Mucosa of descending colon (tissue), 3 donors: ENCODE results near the gene CAPN5. TPM values are rescaled to one million over a fixed set of nuclear protein-coding genes. Genes with fewer than 3 reads are reported as not detected.
A peak's percentile ranks its signal among the peaks of the same experiment; 100 is the strongest.

Experiments used
- ATAC-seq: fragments of 200-7000 bp; cut with Tn5 transposase; one replicate; pipeline ENCODE4 v1.9.1; 2020; ENCODE audit warnings: mild to moderate bottlenecking, moderate library complexity
- DNase-seq, 3 donors: peaks; one replicate each; pipeline ENCODE4 v3.0.0-alpha.2; 2020
- H3K36me3 ChIP-seq: fragments of 200-600 bp; one replicate; pipeline ENCODE4 v1.8.0; 2021; ENCODE audit warnings: low read depth, mild to moderate bottlenecking
- H3K4me1 ChIP-seq: fragments of 200-600 bp; one replicate; pipeline ENCODE4 v1.8.0; 2021; ENCODE audit warnings: low read depth, mild to moderate bottlenecking
- H3K4me3 ChIP-seq: fragments of 200-600 bp; one replicate; pipeline ENCODE4 v1.8.0; 2021; ENCODE audit warnings: mild to moderate bottlenecking
- H3K9me3 ChIP-seq: fragments of 200-600 bp; one replicate; pipeline ENCODE4 v1.8.0; 2021; ENCODE audit warnings: mild to moderate bottlenecking
- intact Hi-C, 2 donors: fragments of 100-400 bp; cut with DNase I in 1 of 2; cut with micrococcal nuclease in 1 of 2; formaldehyde crosslinking; loops; one replicate each; pipeline versions ENCODE4 v1.11.0 to v1.11.1; 2022; cut with DNase I, micrococcal nuclease
- total RNA-seq, 3 donors: library from RNA; stranded (reverse); fragmentation: NEBNext Ultra II Directional in 2 of 3; extraction: Animal tissue kit (Norgen Biotek cat#: 25700) in 2 of 3; gene quantifications; one replicate each; pipeline versions ENCODE4 v1.2.1 to v1.2.4, GENCODE V29; 2021 to 2023
- TF ChIP-seq, protein P1 (sequence below): fragments of 200-600 bp; IDR thresholded peaks from one replicate; pipeline ENCODE4 v1.8.0; 2022; ENCODE audit warnings: antibody characterized with exemption, mild to moderate bottlenecking
- donor health status: DM: no; HTN: no; CAD: no; lungs with moderate emphysema.
- donor health status: DM: no; HTN: no; CAD: no.
- donor health status: DM: no; HTN: yes; CAD: no.

CAPN5 gene
- total RNA-seq, 3 donors from 2014 or later: 142 to 351 (median 253) TPM

DNA sequence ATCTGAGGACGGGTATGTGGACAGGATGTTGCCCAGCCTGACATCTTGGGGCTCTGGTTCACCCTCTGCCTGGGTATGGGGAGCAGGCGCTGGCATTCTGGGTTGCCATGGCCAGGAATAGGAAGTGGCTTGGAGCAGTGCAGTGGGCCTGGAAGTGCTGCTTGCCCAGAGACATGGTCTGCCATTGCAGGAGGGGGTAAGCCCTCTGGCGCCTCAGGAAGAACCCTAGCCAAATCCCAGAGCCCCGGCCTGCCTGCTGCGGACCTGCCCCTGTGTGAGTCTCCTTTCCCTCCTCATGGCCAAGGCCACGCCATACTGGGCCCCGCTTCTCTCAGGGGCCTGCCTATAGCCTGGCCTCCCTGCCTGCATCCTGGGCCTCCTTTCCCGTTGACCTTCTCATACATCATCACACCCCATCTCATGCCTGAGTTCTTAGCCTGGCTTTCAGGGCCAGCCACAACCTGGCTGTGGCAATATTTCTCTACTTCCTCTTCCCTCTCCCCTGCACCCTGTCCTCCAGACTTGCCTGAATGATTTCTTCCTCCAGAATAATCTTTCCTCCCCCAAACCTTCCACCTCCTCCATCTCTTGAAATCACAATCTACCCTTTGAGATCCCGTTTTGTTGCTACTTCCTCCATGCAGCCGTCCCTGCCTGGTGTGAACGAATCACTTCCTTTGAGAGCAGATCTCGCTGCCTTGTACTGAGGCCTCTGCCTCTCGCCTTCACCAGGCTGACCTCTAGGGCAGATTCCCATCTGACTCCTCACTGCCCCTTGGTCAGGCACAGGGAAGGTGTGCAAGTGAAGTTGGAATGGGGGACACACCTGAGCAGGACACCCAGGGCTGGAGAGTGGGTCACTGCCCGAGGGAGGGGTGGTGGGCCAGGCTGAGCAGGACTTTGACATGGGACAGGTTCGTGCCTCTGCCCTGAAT lies 5.2 kb downstream of the CAPN5 start:
- ATAC-seq (no peak), DNase-seq (peak in 1 of 3 donors; percentile 46)
- Histone ChIP-seq H3K9me3 (no peaks in the 10 kb centered on the region), H3K36me3 (no peaks in the 10 kb centered on the region), H3K4me1 (peaks cover 84% of the 10 kb centered on the region), H3K4me3 (no peak overlapping the region)
- TF ChIP-seq, protein P1, sequence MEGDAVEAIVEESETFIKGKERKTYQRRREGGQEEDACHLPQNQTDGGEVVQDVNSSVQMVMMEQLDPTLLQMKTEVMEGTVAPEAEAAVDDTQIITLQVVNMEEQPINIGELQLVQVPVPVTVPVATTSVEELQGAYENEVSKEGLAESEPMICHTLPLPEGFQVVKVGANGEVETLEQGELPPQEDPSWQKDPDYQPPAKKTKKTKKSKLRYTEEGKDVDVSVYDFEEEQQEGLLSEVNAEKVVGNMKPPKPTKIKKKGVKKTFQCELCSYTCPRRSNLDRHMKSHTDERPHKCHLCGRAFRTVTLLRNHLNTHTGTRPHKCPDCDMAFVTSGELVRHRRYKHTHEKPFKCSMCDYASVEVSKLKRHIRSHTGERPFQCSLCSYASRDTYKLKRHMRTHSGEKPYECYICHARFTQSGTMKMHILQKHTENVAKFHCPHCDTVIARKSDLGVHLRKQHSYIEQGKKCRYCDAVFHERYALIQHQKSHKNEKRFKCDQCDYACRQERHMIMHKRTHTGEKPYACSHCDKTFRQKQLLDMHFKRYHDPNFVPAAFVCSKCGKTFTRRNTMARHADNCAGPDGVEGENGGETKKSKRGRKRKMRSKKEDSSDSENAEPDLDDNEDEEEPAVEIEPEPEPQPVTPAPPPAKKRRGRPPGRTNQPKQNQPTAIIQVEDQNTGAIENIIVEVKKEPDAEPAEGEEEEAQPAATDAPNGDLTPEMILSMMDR: no peak
- intact Hi-C loops: no loop called here

DNA sequence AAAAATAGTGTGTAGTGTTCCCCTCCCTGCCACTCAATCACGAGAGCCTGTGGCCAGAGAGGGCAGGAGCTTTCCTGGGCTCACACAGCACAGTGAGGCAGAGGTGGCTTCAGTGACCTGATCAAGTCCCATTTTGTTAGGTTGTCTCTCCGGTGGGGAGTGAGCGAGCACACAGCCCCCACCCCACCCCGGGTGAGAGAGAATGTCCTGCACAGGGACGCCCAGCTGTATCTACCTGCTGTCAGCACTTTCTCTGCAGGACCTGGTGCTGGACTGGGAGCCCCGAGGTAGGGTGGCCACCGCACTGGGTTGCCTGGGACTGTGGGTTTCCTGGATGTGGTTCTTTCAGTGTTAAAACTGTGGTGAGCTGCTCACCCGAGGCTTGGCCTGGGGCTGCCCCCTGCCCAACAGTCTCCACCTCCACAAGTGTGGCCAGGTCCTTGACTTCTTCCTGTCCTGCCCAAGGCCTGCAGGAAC lies 6.1 kb downstream of the CAPN5 start:
- no peak for DNase-seq

DNA sequence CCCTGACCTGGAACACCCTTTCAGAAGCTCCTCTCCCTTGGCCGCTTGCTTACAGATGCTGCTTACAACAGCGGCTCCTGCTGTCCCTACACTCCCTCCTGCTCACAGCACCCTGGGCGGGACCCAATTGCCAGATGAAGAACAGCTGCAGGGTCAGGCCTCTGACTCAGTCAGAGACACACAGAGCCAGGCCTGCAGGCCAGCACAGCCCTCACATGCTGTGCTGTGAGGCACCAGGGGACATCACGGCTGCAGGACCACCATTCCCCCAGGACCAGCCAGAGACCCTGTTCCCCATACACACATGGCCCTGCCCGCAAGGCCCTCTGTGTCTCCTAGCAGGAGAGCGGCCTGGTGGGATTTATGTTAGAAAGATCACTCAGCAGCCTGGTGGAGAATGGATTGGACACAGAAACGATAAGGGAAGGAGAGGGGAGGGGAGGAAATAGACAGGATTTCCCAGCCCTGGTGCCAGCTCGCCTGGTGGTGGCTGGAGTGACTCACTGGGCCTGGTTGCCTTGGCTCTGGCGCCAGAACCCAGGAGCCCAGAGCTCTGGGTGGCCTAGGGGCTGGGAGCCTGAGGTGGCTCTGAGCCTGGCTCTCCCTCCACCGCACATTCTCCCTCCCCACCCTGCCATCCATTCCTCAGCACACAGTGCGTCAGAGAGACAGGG lies 6.7 kb downstream of the CAPN5 start:
- DNase-seq (peak; percentile 90 to 92 (median 91)), ATAC-seq (peak; percentile 80)
- Histone ChIP-seq H3K4me1 (peaks cover 79% of the 10 kb centered on the region), H3K9me3 (no peaks in the 10 kb centered on the region), H3K36me3 (no peaks in the 10 kb centered on the region), H3K4me3 (no peak overlapping the region)
- TF ChIP-seq, protein P1: peak; percentile 56
- intact Hi-C loops: no loop called here

More for the DNA sequence above, 6.1 kb downstream of the CAPN5 start:
- Histone ChIP-seq H3K9me3 (no peaks in the 10 kb centered on the region), H3K4me3 (no peak overlapping the region), H3K36me3 (no peaks in the 10 kb centered on the region), H3K4me1 (peaks cover 84% of the 10 kb centered on the region)
- no peak for ATAC-seq
- intact Hi-C loops: no loop called here
- TF ChIP-seq, protein P1: no peak

DNA sequence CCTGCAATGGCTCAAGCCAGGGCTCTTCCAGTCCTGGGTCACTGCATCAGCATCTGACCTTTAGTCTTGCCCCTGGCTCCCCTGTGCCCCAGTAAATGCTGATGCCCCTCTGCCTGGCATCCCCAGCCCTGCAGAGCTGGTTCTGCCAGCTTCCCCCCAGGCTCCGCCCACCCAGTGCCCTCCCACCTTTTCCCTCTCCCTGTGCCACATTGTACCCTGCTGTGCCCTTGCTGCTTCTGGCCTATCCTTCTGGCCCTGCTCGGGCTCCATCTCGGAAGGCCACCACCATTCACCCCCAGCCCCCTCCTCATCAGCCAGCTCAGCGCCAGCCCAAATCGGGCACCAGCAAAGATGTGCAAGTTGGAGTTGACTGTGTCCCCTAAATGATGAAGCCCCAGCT lies 7.4 kb downstream of the CAPN5 start:
- intact Hi-C loops: no loop called here
- no peak overlapping the region for H3K4me3 ChIP-seq
- ATAC-seq: peak; percentile 51

DNA sequence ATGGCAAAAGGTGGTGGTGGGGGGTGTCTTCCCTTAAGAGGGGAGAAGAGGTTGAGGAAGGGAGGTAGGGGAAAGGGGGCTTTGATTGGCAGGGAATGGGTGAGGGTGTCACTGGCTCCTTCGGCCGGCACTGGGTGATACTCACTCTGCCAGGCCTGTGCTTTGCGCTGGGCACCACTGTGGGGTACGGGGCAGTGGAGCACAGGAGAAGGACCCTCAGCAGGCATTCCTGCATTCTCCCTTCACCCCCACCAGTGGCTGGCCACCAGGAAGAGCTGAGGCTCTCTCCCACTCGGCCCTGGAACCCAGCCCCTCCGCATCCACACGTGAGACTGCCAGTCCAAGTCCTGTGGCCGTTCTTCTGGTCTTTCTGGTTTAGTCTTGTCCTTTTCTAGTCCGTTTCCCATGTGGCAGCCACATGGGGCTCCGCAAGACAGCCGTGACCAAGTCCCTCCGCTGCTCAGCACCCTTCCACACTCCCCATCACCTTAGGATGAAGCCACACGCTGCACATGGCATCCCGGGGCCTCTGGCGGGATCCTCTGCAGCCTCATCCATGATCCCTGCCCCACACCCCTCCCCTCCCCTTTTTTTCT lies 8.0 kb downstream of the CAPN5 start:
- TF ChIP-seq, protein P1: no peak
- H3K4me3 ChIP-seq: no peak overlapping the region
- H3K4me1 ChIP-seq: peaks cover 67% of the 10 kb centered on the region
- no peaks in the 10 kb centered on the region for H3K9me3 ChIP-seq
- ATAC-seq (no peak), DNase-seq (peak in 1 of 3 donors; percentile 50)
- no peaks in the 10 kb centered on the region for H3K36me3 ChIP-seq
- intact Hi-C loops: no loop called here

More for the DNA sequence above, 7.4 kb downstream of the CAPN5 start:
- TF ChIP-seq, protein P1: no peak
- peak; percentile 79 to 86 (median 82) for DNase-seq
- Histone ChIP-seq H3K9me3 (no peaks in the 10 kb centered on the region), H3K36me3 (no peaks in the 10 kb centered on the region), H3K4me1 (peaks cover 72% of the 10 kb centered on the region)
